Measurements from ENCODE around the gene PKDREJ.

PKDREJ gene

DNA sequence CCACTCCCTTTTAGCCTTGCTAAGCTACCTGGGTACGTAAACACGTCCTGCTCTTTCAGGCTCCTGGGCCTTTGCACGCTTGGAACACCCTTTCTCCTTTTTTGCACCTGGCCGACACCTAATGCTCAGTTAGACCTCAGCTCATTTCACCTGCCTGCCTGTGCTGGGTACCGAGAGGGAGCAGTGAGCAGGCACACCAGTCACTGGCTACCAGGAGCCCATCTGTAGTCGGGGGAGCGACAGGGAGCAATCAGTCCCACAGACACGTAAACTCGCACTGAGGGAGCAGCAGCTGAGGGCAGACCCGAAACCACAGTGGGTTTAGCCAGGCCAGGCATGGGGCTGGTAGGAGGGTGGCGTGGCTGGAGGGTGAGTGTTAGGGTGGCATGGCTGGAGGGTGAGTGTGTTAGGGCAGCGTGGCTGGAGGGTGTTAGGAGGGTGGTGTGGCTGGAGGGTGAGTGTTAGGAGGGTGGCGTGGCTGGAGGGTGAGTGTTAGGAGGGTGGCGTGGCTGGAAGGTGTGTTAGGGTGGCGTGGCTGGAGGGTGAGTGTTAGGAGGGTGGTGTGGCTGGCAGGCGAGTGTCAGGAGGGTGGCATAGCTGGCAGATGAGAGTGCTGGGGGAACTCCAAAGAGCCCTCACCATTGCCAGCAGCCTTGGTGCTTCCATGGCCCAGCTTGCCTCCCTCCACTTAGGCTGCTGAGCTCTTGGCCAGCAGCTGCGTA lies 27.1 kb upstream of the PKDREJ start:
- Histone ChIP-seq H3K4me3 (ENCODE audit: insufficient read depth, low read depth, low read length) (no peak overlapping the region), H3K4me1 (ENCODE audit: control insufficient read depth, insufficient read depth, low read length) (no peaks in the 10 kb centered on the region), H3K9me3 (ENCODE audit: control insufficient read depth, low read length) (no peaks in the 10 kb centered on the region), H3K27me3 (ENCODE audit: control insufficient read depth, insufficient read depth, low read length, poor library complexity, severe bottlenecking) (no peaks in the 10 kb centered on the region), H3K36me3 (ENCODE audit: control insufficient read depth, insufficient read depth, low read length) (no peaks in the 10 kb centered on the region), H3K27ac (ENCODE audit: insufficient read depth, low read depth, low read length, poor library complexity, severe bottlenecking) (no peak overlapping the region)
- 90 to 92% methylated on average over 17 of the region's 17 CpGs for WGBS, 2 experiments

DNA sequence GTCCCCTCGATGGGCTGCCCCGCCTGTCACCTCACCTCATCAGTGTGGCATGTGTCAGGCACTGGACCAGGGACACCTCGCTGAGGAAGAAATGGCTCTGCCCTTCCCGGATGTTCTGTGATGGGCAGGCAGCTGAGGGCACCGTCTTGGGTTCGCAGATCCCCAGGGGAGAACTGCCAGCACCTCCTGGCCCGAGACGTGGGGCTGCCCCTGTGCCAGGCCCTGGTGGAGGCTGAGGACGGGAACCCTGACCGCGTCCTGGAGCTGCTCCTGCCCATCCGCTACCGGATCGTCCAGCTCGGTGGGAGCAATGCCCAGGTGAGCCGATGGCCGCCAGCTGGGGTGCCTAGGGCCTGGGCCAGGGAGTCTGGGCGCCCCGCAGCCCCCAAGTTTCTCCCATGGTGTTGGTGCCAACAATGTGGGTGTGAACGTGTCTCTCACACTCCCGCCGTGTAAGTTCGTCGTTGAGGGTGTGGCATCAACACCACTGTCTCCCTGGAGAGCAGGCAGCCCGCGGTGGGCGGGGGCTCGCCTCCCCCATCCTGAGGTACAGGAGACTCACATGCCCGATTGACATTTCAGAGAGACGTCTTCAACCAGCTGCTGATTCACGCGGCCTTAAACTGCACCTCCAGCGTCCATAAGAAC lies 26.2 kb upstream of the PKDREJ start:
- Histone ChIP-seq H3K27ac (ENCODE audit: insufficient read depth, low read depth, low read length, poor library complexity, severe bottlenecking) (no peak overlapping the region), H3K36me3 (ENCODE audit: control insufficient read depth, insufficient read depth, low read length) (peaks cover 3% of the 10 kb centered on the region), H3K4me3 (ENCODE audit: insufficient read depth, low read depth, low read length) (no peak overlapping the region), H3K27me3 (ENCODE audit: control insufficient read depth, insufficient read depth, low read length, poor library complexity, severe bottlenecking) (no peaks in the 10 kb centered on the region), H3K9me3 (ENCODE audit: control insufficient read depth, low read length) (no peaks in the 10 kb centered on the region), H3K4me1 (ENCODE audit: control insufficient read depth, insufficient read depth, low read length) (no peaks in the 10 kb centered on the region)
- WGBS, 2 experiments, result 93 to 95% methylated on average over 33 of the region's 33 CpGs

- Histone ChIP-seq H3K27me3 (ENCODE audit: control insufficient read depth, insufficient read depth, low read length, poor library complexity, severe bottlenecking) (no peaks in the 10 kb centered on the region), H3K36me3 (ENCODE audit: control insufficient read depth, insufficient read depth, low read length) (peaks cover 3% of the 10 kb centered on the region), H3K4me1 (ENCODE audit: control insufficient read depth, insufficient read depth, low read length) (no peaks in the 10 kb centered on the region), H3K9me3 (ENCODE audit: control insufficient read depth, low read length) (no peaks in the 10 kb centered on the region), H3K27ac (ENCODE audit: insufficient read depth, low read depth, low read length, poor library complexity, severe bottlenecking) (no peak overlapping the region), H3K4me3 (ENCODE audit: insufficient read depth, low read depth, low read length) (no peak overlapping the region)
- 93 to 94% methylated on average over 7 of the region's 7 CpGs for WGBS, 2 experiments
These were observed 25.7 kb upstream of the PKDREJ start for GRCh38 chr22:46288846-46289243.

DNA sequence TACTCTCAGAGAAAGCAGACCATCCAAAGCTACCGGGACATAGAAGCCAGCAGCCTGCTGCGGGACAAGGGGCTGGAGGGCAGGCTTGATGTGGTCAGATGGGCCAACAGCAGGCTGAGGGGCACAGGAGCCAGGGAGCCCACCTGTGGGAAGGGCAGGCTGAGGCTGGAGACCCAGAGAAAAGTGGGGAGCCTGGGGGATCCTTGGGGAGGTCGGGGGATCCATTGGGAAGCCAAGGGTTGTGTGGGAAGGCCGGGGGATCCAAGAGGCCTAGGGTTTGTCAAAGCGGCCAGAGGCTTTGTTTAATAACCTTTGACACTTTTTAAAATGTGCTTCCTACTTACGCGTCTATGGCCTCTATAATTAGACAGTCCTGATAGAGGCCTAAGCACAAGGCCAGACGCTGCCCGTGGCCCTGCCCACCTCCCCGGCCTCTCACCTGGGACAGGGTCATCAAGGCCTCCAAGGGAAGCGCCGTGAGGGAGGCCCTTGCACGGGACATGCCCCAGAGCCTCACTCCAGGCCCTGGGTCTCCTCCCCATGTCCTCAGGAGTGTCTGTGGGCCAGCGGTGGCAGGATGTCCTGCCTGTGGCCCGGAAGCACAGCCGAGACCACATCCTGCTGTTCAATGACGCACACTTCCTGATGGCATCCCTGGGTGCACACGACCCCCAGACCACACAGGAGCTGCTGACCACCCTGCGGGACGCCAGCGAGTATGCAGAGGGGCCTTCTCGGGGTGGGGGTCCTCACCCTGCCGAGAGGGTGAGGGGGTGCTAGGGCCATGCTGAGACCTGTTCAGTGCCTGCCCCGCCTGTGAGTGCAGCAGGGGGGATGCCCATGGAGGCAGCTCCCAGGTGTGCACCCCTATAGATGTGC lies 25.0 kb upstream of the PKDREJ start:
- Histone ChIP-seq H3K27me3 (ENCODE audit: control insufficient read depth, insufficient read depth, low read length, poor library complexity, severe bottlenecking) (no peaks in the 10 kb centered on the region), H3K36me3 (ENCODE audit: control insufficient read depth, insufficient read depth, low read length) (peaks cover 3% of the 10 kb centered on the region), H3K4me1 (ENCODE audit: control insufficient read depth, insufficient read depth, low read length) (no peaks in the 10 kb centered on the region), H3K27ac (ENCODE audit: insufficient read depth, low read depth, low read length, poor library complexity, severe bottlenecking) (no peak overlapping the region), H3K4me3 (ENCODE audit: insufficient read depth, low read depth, low read length) (no peak overlapping the region), H3K9me3 (ENCODE audit: control insufficient read depth, low read length) (no peaks in the 10 kb centered on the region)
- 92 to 93% methylated on average over 24 of the region's 24 CpGs for WGBS, 2 experiments

GRCh38 chr22:46286941-46287872 lies 24.1 kb upstream of the PKDREJ start:
- H3K27me3 ChIP-seq (ENCODE audit: control insufficient read depth, insufficient read depth, low read length, poor library complexity, severe bottlenecking), result no peaks in the 10 kb centered on the region
- no peaks in the 10 kb centered on the region for H3K4me1 ChIP-seq (ENCODE audit: control insufficient read depth, insufficient read depth, low read length)
- H3K36me3 ChIP-seq (ENCODE audit: control insufficient read depth, insufficient read depth, low read length), result peaks cover 3% of the 10 kb centered on the region
- H3K27ac ChIP-seq (ENCODE audit: insufficient read depth, low read depth, low read length, poor library complexity, severe bottlenecking), result no peak overlapping the region
- 91 to 94% methylated on average over 15 of the region's 15 CpGs for WGBS, 2 experiments
- H3K4me3 ChIP-seq (ENCODE audit: insufficient read depth, low read depth, low read length), result no peak overlapping the region
- no peaks in the 10 kb centered on the region for H3K9me3 ChIP-seq (ENCODE audit: control insufficient read depth, low read length)

- WGBS, 2 experiments, result 92 to 94% methylated on average over 3 of the region's 3 CpGs
- no peak overlapping the region for H3K4me3 ChIP-seq (ENCODE audit: insufficient read depth, low read depth, low read length)
- no peaks in the 10 kb centered on the region for H3K27me3 ChIP-seq (ENCODE audit: control insufficient read depth, insufficient read depth, low read length, poor library complexity, severe bottlenecking)
- no peaks in the 10 kb centered on the region for H3K4me1 ChIP-seq (ENCODE audit: control insufficient read depth, insufficient read depth, low read length)
- peaks cover 3% of the 10 kb centered on the region for H3K36me3 ChIP-seq (ENCODE audit: control insufficient read depth, insufficient read depth, low read length)
- H3K9me3 ChIP-seq (ENCODE audit: control insufficient read depth, low read length), result no peaks in the 10 kb centered on the region
- H3K27ac ChIP-seq (ENCODE audit: insufficient read depth, low read depth, low read length, poor library complexity, severe bottlenecking), result no peak overlapping the region
These were observed 22.9 kb upstream of the PKDREJ start for GRCh38 chr22:46286006-46286405.

DNA sequence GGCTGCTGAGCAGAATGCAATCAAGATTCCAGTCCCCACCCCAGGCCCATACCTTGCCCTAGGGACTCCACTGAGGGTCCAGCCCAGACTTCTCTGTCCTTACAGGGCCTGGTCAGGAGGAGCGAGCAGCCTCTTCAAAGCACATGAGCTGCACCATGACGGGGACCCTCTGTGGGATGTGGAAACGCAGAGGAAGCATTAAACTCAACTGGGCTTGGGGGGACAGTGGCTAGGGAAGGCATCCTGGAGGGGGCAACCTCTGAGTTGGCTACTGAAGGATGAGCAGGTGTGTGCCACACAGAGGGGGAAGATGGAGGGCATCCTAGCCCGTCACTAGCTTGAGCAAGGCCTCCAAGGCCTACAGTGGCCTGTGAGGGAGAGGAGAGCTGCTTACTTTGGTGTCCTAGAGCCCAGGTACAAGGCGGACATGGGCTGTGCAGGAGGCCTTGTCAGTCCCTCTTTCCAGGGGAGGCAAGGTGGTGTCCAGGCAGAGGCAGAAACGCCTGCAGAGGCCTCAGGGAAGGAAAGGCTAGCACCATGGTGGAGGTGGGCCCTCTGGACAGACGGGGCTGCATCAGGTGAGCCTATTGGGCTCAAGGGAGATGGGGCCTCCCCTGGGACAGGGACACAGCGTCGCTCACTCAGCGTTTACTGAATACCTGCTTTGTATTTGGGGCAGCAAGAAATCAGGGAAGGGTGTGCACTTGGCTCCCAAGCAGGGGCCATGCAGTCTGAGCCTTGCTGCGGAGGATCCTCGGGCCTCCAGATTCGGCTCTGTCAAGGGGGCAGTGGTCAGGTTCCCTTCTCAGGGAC lies 18.9 kb upstream of the PKDREJ start:
- no peaks in the 10 kb centered on the region for H3K9me3 ChIP-seq (ENCODE audit: control insufficient read depth, low read length)
- no peaks in the 10 kb centered on the region for H3K27me3 ChIP-seq (ENCODE audit: control insufficient read depth, insufficient read depth, low read length, poor library complexity, severe bottlenecking)
- H3K36me3 ChIP-seq (ENCODE audit: control insufficient read depth, insufficient read depth, low read length), result peaks cover 11% of the 10 kb centered on the region
- H3K4me3 ChIP-seq (ENCODE audit: insufficient read depth, low read depth, low read length), result no peak overlapping the region
- 93 to 95% methylated on average over 13 of the region's 13 CpGs for WGBS, 2 experiments
- no peak overlapping the region for H3K27ac ChIP-seq (ENCODE audit: insufficient read depth, low read depth, low read length, poor library complexity, severe bottlenecking)
- H3K4me1 ChIP-seq (ENCODE audit: control insufficient read depth, insufficient read depth, low read length), result no peaks in the 10 kb centered on the region

DNA sequence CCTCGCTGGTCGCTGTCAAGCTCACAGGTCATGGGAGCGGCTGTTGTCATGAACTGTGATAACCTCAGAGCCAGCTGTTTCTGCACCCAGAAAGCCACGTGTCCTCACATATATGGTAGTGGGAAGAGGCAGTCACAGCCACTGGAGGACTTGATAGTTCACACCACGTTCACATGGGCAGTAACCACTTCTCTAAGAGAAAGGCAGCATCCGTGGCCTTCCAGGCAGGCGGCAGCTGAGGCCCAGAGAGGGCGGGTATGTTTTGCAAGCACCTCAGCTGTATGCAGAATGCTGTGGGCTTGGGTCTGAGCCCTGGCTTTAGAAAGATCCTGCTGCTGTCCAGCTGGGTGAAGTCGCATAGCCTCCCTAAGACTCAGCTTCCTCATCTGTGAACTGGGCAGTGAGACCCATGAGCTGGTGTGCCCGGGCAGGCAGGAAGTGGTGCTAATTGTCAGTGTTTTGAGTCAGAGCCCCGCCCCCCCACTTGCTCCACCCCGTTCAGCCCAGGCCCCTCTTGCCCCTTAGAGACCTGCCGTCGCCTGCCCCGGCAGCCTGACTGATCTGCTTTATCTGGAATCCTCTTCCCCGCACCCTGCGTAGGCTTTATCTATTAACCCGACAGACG lies 18.0 kb upstream of the PKDREJ start:
- H3K9me3 ChIP-seq (ENCODE audit: control insufficient read depth, low read length), result no peaks in the 10 kb centered on the region
- H3K4me1 ChIP-seq (ENCODE audit: control insufficient read depth, insufficient read depth, low read length), result no peaks in the 10 kb centered on the region
- no peak overlapping the region for H3K27ac ChIP-seq (ENCODE audit: insufficient read depth, low read depth, low read length, poor library complexity, severe bottlenecking)
- peaks cover 14% of the 10 kb centered on the region for H3K36me3 ChIP-seq (ENCODE audit: control insufficient read depth, insufficient read depth, low read length)
- no peak overlapping the region for H3K4me3 ChIP-seq (ENCODE audit: insufficient read depth, low read depth, low read length)
- H3K27me3 ChIP-seq (ENCODE audit: control insufficient read depth, insufficient read depth, low read length, poor library complexity, severe bottlenecking), result no peaks in the 10 kb centered on the region
- 88 to 89% methylated on average over 19 of the region's 19 CpGs for WGBS, 2 experiments
